ENCODE measurements around the gene TTLL9. TPM values are rescaled to one million over a fixed set of nuclear protein-coding genes. Genes with fewer than 3 reads are reported as not detected.

TTLL9 gene
- total and polyA plus RNA-seq, 10 of the 15 experiments (the other 5 are each of a cell fraction or from before 2014, with no cell fraction given) = 0.03 to 0.77 (median 0.11) TPM; not detected in 2

- TF ChIP-seq PRDM15 (CRISPR knock-in tag; IDR thresholded peaks at IDR 0.05) = no peak
- no peak for TF ChIP-seq HSF1 (IDR thresholded peaks at IDR 0.05; ENCODE audit: low read depth, low read length)
- TF ChIP-seq ESRRA (IDR thresholded peaks at IDR 0.05; ENCODE audit: low read length) = no peak
- no peak for TF ChIP-seq SREBF1 (IDR thresholded peaks at IDR 0.05; ENCODE audit: low read length)
- no peak for TF ChIP-seq ZNF687 (IDR thresholded peaks at IDR 0.05)
- TF ChIP-seq STAT1 (conservative IDR thresholded peaks at IDR 0.05) = no peak
- no peak for TF ChIP-seq NBN (IDR thresholded peaks at IDR 0.05)
- no peak for TF ChIP-seq MEF2B (IDR thresholded peaks at IDR 0.05; ENCODE audit: partially characterized antibody, poor library complexity, severe bottlenecking)
- no peak for TF ChIP-seq TARDBP (IDR thresholded peaks at IDR 0.05; ENCODE audit: borderline replicate concordance)
- TF ChIP-seq MTA3 (IDR thresholded peaks at IDR 0.05; ENCODE audit: borderline replicate concordance, low read length) = no peak
- no peak for TF ChIP-seq ASH2L (IDR thresholded peaks at IDR 0.05; ENCODE audit: borderline replicate concordance, low read depth)
- no peak for TF ChIP-seq EP300 (IDR thresholded peaks at IDR 0.05; ENCODE audit: borderline replicate concordance in 1 of 2, control insufficient read depth in 1 of 2, low read depth in 2 of 2, low read length in 2 of 2)
Measured at GRCh38 chr20:31915491-31916280, 45.3 kb downstream of the TTLL9 start (continued).
